ENCODE data around the gene TMEM94. TPM values are rescaled to one million over a fixed set of nuclear protein-coding genes. Genes with fewer than 3 reads are reported as not detected.

TMEM94 gene
- total and polyA plus RNA-seq, 2 of the 4 experiments (the other 2 are of a cell fraction): 8.4 to 64.7 TPM

GRCh38 chr17:75521290-75521689, 64.9 kb downstream of the TMEM94 start:
- intact Hi-C loops (cut with micrococcal nuclease): no loop called here
- ATAC-seq (ENCODE audit: low read depth) (no peak), DNase-seq (no peak)
- H4K91ac ChIP-seq (ENCODE audit: insufficient read depth, low read depth, low read length): no peak overlapping the region
- no peak overlapping the region for H2BK5ac ChIP-seq (ENCODE audit: low read depth, low read length, poor library complexity, severe bottlenecking)
- H3K4me3 ChIP-seq (ENCODE audit: insufficient read depth, low read depth, low read length): no peak overlapping the region
- POLR2A ChIA-PET (ENCODE audit: unreplicated experiment): no interaction called here
- in situ Hi-C loops (cut with MboI; ENCODE audit: low sequenced_read_pairs): no loop called here
- peaks cover 4% of the 10 kb centered on the region; the same call in 1 of the 2 replicates for H3K9me1 ChIP-seq (ENCODE audit: insufficient read depth, low read length)
- BruUV-seq (replicated peaks): no TSS peak
- H2AK5ac ChIP-seq (ENCODE audit: low read depth, low read length): no peak overlapping the region
- H3K4me1 ChIP-seq (ENCODE audit: control insufficient read depth, insufficient read depth, low read length): 0 out of 2 replicates have a peak, but pooled peaks cover 4% of the 10 kb centered on the region
- no peak overlapping the region for H3K56ac ChIP-seq (ENCODE audit: extremely low read depth, insufficient read depth, low read length)
- H3K4ac ChIP-seq (ENCODE audit: low read depth, low read length): no peak overlapping the region
- no peak overlapping the region for H3K18ac ChIP-seq (ENCODE audit: low read depth, low read length)
- no peak overlapping the region for H4K8ac ChIP-seq (ENCODE audit: low read depth in 2 of 2, low read length in 2 of 2)
- no peak overlapping the region for H3K4me2 ChIP-seq (ENCODE audit: low read depth, low read length)
- H4K5ac ChIP-seq (ENCODE audit: low read depth, low read length): no peak overlapping the region
- 83% methylated on average over 1 of the region's 8 CpGs; no CpG with 5 or more reads in 1 of the 2 experiments for WGBS, 2 experiments (ENCODE audit: extremely low coverage in 2 of 2, insufficient read length in 1 of 2)
- H3K23ac ChIP-seq (ENCODE audit: low read depth, low read length): no peak overlapping the region
- no peaks in the 10 kb centered on the region for H3K9me3 ChIP-seq (ENCODE audit: control insufficient read depth, insufficient read depth, low read length)
- CTCF ChIA-PET: no interaction called here
- no peak overlapping the region for H2BK20ac ChIP-seq (ENCODE audit: low read depth, low read length)
- peaks cover 17% of the 10 kb centered on the region; the same call in 1 of the 2 replicates for H4K20me1 ChIP-seq (ENCODE audit: insufficient read depth, low read length)
- no peak overlapping the region for H2BK120ac ChIP-seq (ENCODE audit: low read depth, low read length)
- peaks cover 7% of the 10 kb centered on the region; the same call in 1 of the 2 replicates for H3K36me3 ChIP-seq (ENCODE audit: control insufficient read depth, insufficient read depth, low read length)
- H3K27me3 ChIP-seq (ENCODE audit: control insufficient read depth, insufficient read depth, low read length): peaks cover 7% of the 10 kb centered on the region
- TF ChIP-seq NFE2L2 (IDR thresholded peaks at IDR 0.05; ENCODE audit: low read depth, low read length) (no peak), RCOR1 (IDR thresholded peaks at IDR 0.05; ENCODE audit: insufficient replicate concordance, low read length) (no peak), MAZ (IDR thresholded peaks at IDR 0.05; ENCODE audit: borderline replicate concordance, low read depth, low read length) (no peak), FOS (IDR thresholded peaks at IDR 0.05; ENCODE audit: low read depth, low read length) (no peak), RAD21 (IDR thresholded peaks at IDR 0.05; ENCODE audit: low read length) (no peak), SMC3 (IDR thresholded peaks at IDR 0.05; ENCODE audit: low read depth, low read length) (no peak), MXI1 (IDR thresholded peaks at IDR 0.05; ENCODE audit: borderline replicate concordance, low read depth, low read length) (no peak), CHD1 (IDR thresholded peaks at IDR 0.05; ENCODE audit: low read depth, low read length) (no peak), RFX5 (IDR thresholded peaks at IDR 0.05; ENCODE audit: low read depth, low read length) (no peak), CEBPB (IDR thresholded peaks at IDR 0.05; ENCODE audit: low read depth, low read length) (no peak), MAFK (IDR thresholded peaks at IDR 0.05; ENCODE audit: low read depth, low read length) (no peak), ELK1 (IDR thresholded peaks at IDR 0.05; ENCODE audit: borderline replicate concordance, low read depth, low read length) (no peak), POLR2A (IDR thresholded peaks at IDR 0.05; ENCODE audit: low read depth, low read length) (no peak), BHLHE40 (IDR thresholded peaks at IDR 0.05; ENCODE audit: low read depth, low read length) (no peak)
- TF ChIP-seq, protein P1, sequence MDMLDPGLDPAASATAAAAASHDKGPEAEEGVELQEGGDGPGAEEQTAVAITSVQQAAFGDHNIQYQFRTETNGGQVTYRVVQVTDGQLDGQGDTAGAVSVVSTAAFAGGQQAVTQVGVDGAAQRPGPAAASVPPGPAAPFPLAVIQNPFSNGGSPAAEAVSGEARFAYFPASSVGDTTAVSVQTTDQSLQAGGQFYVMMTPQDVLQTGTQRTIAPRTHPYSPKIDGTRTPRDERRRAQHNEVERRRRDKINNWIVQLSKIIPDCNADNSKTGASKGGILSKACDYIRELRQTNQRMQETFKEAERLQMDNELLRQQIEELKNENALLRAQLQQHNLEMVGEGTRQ (IDR thresholded peaks at IDR 0.05; ENCODE audit: low read depth, low read length): no peak
- TF ChIP-seq, protein P2, sequence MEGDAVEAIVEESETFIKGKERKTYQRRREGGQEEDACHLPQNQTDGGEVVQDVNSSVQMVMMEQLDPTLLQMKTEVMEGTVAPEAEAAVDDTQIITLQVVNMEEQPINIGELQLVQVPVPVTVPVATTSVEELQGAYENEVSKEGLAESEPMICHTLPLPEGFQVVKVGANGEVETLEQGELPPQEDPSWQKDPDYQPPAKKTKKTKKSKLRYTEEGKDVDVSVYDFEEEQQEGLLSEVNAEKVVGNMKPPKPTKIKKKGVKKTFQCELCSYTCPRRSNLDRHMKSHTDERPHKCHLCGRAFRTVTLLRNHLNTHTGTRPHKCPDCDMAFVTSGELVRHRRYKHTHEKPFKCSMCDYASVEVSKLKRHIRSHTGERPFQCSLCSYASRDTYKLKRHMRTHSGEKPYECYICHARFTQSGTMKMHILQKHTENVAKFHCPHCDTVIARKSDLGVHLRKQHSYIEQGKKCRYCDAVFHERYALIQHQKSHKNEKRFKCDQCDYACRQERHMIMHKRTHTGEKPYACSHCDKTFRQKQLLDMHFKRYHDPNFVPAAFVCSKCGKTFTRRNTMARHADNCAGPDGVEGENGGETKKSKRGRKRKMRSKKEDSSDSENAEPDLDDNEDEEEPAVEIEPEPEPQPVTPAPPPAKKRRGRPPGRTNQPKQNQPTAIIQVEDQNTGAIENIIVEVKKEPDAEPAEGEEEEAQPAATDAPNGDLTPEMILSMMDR (conservative IDR thresholded peaks at IDR 0.05; ENCODE audit: low read depth, low read length): no peak
- no peak overlapping the region for H2AFZ ChIP-seq (replicated peaks; ENCODE audit: low read length, poor library complexity)
- H2BK15ac ChIP-seq (ENCODE audit: low read depth, low read length): no peak overlapping the region
- no peak overlapping the region for H3K27ac ChIP-seq (ENCODE audit: insufficient read depth, low read length)
- H2AK9ac ChIP-seq (replicated peaks; ENCODE audit: low read depth, low read length, poor library complexity): no peak overlapping the region
- dilution Hi-C loops (cut with HindIII; ENCODE audit: low sequenced_read_pairs, unreplicated experiment): no loop called here
- no peak overlapping the region for H3K14ac ChIP-seq (replicated peaks; ENCODE audit: low read depth, low read length)
- no peak overlapping the region for H3K9ac ChIP-seq (ENCODE audit: low read depth, low read length)
- peaks cover 8 to 14% of the 10 kb centered on the region in 2 experiments for H3K79me1 ChIP-seq (ENCODE audit: low read depth in 1 of 2, low read length in 2 of 2)

All from IMR-90 (cell line).